Measurements from ENCODE around the gene PGF.

Gene PGF

GRCh38 chr14:74891870-74892269 is 63.5 kb downstream of the PGF start:
- FAIRE-seq: no peak

All from TTC549 (cell line).